ENCODE results near the gene STRBP.

The STRBP gene

DNA sequence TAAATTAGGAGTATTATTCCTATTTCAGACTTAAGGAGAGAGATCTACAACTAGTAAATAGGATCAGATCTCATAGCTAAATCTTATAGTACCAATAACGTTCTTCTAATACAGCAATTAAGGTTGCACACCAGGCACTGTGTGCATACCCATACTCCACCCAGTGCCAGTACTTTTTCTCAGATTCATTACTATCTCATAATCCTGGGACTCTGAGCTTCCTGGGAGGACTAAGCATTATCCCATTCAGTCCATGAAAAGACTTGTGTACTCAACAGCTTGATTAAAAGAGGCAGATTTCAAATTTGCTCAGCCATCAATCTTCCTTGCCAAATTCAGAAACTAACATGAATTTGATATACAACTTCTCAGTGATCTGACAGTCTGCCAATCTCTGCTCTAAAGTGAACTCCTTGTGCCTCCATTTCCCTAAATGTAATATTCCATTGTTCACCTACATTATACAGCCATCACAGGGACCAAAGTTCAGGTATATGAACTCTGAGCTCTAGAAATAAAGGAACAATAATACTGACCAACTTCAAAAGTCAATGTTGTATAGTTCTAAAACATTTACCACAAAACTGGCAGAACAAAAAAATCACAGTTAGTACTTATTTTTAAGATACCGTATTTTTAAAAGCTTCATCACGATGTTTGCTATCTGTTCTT is 7.2 kb downstream of the STRBP start:
- TF ChIP-seq, protein P1, sequence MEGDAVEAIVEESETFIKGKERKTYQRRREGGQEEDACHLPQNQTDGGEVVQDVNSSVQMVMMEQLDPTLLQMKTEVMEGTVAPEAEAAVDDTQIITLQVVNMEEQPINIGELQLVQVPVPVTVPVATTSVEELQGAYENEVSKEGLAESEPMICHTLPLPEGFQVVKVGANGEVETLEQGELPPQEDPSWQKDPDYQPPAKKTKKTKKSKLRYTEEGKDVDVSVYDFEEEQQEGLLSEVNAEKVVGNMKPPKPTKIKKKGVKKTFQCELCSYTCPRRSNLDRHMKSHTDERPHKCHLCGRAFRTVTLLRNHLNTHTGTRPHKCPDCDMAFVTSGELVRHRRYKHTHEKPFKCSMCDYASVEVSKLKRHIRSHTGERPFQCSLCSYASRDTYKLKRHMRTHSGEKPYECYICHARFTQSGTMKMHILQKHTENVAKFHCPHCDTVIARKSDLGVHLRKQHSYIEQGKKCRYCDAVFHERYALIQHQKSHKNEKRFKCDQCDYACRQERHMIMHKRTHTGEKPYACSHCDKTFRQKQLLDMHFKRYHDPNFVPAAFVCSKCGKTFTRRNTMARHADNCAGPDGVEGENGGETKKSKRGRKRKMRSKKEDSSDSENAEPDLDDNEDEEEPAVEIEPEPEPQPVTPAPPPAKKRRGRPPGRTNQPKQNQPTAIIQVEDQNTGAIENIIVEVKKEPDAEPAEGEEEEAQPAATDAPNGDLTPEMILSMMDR (IDR thresholded peaks at IDR 0.05; ENCODE audit: extremely low read depth, missing control alignments): no peak
- no peak for DNase-seq (ENCODE audit: low spot score)

DNA sequence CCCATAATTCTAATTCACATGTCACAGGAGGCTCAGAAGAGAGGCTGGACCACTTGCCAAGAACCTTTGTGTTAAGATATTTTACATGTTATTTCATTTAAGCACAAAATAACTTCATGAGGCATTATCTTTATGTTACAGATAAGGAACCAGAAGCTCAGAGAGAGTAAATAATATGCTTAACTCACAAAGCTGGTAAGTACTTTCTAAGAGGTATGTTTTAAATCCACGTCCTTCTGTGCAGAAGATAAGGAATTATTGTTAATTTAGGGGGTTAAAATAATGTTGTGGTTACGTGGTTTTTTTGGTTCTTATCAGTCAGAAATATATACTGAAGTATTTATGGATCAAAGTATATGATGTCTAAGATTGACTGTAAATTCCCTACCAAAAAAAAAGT is 8.0 kb downstream of the STRBP start:
- TF ChIP-seq, protein P1 (IDR thresholded peaks at IDR 0.05; ENCODE audit: extremely low read depth, missing control alignments): no peak
- no peak for DNase-seq (ENCODE audit: low spot score)

DNA sequence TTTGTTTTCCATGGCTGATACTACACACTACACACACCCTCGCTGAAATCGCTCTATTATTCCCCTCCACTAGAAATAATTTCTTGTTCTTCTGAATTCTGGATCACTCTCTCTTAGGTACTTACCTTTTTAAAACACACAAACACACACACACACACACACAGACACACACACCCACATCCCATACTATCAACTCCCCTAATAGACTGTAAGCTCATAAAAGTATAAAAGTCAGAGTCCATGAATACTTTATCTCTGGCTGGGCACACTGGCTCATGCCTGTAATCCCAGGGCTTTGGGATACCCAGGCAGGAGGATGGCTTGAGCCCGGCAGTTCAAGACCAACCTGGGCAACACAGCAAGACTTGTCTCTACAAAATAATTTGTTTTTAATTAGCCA is 11.1 kb downstream of the STRBP start:
- TF ChIP-seq, protein P1 (IDR thresholded peaks at IDR 0.05; ENCODE audit: extremely low read depth, missing control alignments): no peak
- no peak for DNase-seq (ENCODE audit: low spot score)

DNA sequence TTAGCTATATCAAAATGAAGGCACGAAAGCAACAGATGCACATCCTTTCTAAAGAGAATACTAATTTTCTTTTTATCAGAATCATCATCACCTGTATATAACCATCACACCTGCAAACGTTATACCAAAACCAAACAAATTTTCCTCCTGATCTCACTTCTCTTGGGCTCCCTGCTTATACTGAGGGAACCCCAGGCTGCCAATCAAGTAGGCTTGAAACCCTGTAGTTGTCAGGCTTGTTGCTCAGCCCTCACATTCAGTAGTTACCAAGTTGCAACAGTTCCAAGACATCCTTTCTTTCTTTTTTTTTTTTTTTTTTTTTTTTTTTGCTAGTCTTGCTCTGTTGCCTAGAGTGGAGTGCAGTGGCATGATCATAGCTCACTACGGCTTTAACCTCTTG is 12.7 kb downstream of the STRBP start:
- TF ChIP-seq, protein P1 (IDR thresholded peaks at IDR 0.05; ENCODE audit: extremely low read depth, missing control alignments): no peak
- DNase-seq (ENCODE audit: low spot score): no peak

DNA sequence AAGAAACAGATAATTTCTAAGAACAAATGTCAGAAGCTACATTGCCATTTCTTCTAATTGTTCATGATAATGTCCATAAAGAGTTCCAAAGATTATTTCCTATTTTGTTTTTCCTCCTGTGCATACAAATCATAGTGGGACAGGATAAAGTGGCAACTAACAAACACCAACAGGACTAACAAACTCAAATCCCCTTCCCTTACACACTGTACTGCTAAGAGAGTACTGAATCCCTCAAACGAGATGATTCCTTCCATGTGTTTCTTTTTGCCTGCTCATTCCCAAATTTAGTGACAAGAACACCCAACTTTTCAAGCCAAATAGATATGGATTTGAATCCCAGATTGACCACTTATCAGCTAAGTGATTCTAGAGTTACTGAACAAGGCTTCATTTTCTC is 15.2 kb downstream of the STRBP start:
- TF ChIP-seq, protein P1 (IDR thresholded peaks at IDR 0.05; ENCODE audit: extremely low read depth, missing control alignments): no peak
- DNase-seq (ENCODE audit: low spot score): no peak

DNA sequence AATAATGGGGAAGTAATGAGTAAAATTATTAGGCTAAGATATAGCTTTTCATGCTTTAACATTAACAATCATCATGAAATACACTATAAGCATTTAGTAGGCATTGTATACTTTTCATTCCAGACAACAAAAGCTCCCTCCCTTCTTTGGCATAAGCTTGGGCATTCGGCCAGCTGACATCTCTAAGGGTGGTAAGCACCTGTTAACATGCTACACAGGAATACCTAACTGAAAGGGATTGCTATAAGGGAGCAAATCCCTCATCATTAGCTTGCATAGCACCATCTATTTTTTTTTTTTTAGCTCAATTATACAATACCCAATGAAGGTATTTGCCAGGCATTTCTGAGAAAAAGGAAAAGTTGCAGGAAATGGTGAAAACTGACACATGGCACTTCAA is 16.6 kb downstream of the STRBP start:
- TF ChIP-seq, protein P1 (IDR thresholded peaks at IDR 0.05; ENCODE audit: extremely low read depth, missing control alignments): no peak
- no peak for DNase-seq (ENCODE audit: low spot score)

DNA sequence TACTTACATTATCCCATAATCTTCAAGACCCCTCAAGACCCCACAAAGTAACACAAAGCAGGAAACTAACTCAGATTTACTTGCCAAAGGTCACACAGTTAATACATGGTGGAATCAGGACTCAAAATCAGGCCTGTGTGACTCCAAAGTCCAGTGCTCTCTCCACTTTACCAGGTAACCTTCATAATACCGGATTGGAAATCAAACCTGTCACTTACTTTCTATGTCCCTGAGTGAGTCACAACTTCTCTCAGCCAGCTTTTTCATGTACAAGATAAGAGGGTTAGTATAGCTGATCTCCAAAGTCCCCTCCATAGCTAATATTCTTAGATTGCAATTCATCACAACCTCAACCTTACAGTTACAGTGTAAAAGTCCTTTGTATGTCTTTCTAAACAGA is 17.1 kb downstream of the STRBP start:
- no peak for DNase-seq (ENCODE audit: low spot score)
- TF ChIP-seq, protein P1 (IDR thresholded peaks at IDR 0.05; ENCODE audit: extremely low read depth, missing control alignments): no peak

Data from GM20000 (cell line).